Breast epithelium (tissue), 4 donors: Measurements from ENCODE around the gene ANTXR1. TPM values are rescaled to one million over a fixed set of nuclear protein-coding genes. Genes with fewer than 3 reads are reported as not detected.
A peak's percentile ranks its signal among the peaks of the same experiment; 100 is the strongest.

Experiments
- DNase-seq, 2 donors: peaks; one replicate each; pipeline ENCODE4 v3.0.0-alpha.2; 2019; ENCODE audit warnings: low spot score in 2 of 2
- H3K27ac ChIP-seq, 2 donors: fragments of 200-600 bp; sonication (generic) in 1 of 2; one replicate each; pipeline ENCODE4 v1.5.1; 2016 to 2019; ENCODE audit warnings: mild to moderate bottlenecking in 1 of 2
- H3K27me3 ChIP-seq, 2 donors: fragments of 200-600 bp; sonication (generic) in 1 of 2; one replicate each; pipeline versions ENCODE4 v1.5.1 to v1.6.0; 2017 to 2019; ENCODE audit warnings: control low read depth in 1 of 2, mild to moderate bottlenecking in 1 of 2
- H3K36me3 ChIP-seq: fragments of 200-600 bp; one replicate; pipeline ENCODE4 v1.5.1; 2019
- H3K4me1 ChIP-seq, 2 donors: fragments of 200-600 bp; sonication (generic); one replicate each; pipeline ENCODE4 v1.5.1; 2016 to 2019; ENCODE audit warnings: control low read depth in 1 of 2
- H3K4me3 ChIP-seq, 3 donors: fragments of 200-600 bp; sonication (generic); 1 replicate in 2 of 3; 2 replicates in 1 of 3; pipeline ENCODE4 v1.5.1; 2016 to 2019; ENCODE audit warnings: mild to moderate bottlenecking in 3 of 3, moderate library complexity in 2 of 3
- H3K9me3 ChIP-seq, 2 donors: fragments of 200-600 bp; sonication (generic) in 1 of 2; one replicate each; pipeline ENCODE4 v1.5.1; 2016 to 2019; ENCODE audit warnings: control low read depth in 1 of 2
- CTCF ChIP-seq, 3 donors: fragments of 450-650 bp; IDR thresholded peaks; one replicate each; pipeline ENCODE4 v1.5.1; 2016 to 2017; ENCODE audit warnings: antibody characterized with exemption in 3 of 3, mild to moderate bottlenecking in 3 of 3, moderate library complexity in 3 of 3
- POLR2A ChIP-seq: fragments of 450-650 bp; IDR thresholded peaks from one replicate; pipeline ENCODE4 v1.6.1; 2016; ENCODE audit warnings: antibody characterized with exemption, mild to moderate bottlenecking, moderate library complexity
- POLR2AphosphoS5 ChIP-seq, 3 donors: sonication (generic); formaldehyde crosslinking; IDR thresholded peaks; one replicate each; pipeline ENCODE4 v1.6.1; 2017; ENCODE audit warnings: antibody characterized with exemption in 3 of 3
- intact Hi-C: fragments of 100-400 bp; cut with DNase I; formaldehyde crosslinking; loops from one replicate; pipeline ENCODE4 v1.15.1; 2023; ENCODE audit warnings: low total_unique reads
- total RNA-seq, 3 donors: library from RNA; depleted of rRNA; stranded (reverse); fragments of >200 nt; gene quantifications; one replicate each; pipeline ENCODE4 v1.1.0, GENCODE V29; 2016

The ANTXR1 gene
- total RNA-seq, 3 donors from 2014 or later = 52.7 to 72.8 (median 68.8) TPM

DNA sequence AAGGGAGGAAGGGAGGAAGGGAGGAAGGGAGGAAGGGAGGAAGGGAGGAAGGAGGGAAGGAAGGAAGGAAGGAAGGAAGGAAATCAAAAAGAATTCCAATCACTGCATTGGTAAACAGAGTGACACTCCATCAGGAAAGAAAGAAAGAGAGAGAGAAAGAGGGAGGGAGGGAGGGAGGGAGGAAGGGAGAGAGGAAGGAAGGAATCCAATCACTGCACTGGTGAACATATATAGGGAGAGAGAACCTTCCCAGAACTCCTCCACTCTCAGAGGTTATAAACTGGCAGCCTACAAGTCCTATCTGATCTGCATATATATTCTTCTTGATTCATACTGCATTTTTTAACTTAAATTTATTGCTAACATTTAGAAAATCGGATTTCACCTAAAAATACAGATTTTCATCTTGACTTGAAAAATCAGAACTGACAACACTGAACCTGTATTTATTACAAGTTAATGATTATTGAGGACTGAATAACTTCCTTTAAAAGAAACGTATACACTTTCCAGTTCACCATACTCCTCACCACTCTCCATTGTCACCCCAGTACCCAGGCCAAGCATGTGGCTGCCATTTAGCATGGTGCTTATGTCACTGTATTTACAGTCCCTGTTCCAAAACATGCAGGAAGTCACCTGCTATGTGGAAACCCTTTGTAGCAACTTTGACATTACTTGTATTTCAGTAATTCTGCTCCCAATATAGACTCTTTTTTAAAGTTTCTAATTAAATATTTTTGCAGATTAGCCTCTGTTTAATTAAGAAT lies 83.5 kb downstream of the ANTXR1 start:
- DNase-seq = no peak
- Histone ChIP-seq H3K27ac (no peak overlapping the region), H3K4me1 (no peaks in the 10 kb centered on the region), H3K27me3 (no peaks in the 10 kb centered on the region), H3K4me3 (no peak overlapping the region), H3K9me3 (no peaks in the 10 kb centered on the region), H3K36me3 (no peaks in the 10 kb centered on the region)
- intact Hi-C loops = no loop called here
- TF ChIP-seq POLR2A = no peak

GRCh38 chr2:69097148-69097610 lies 84.2 kb downstream of the ANTXR1 start:
- intact Hi-C loops = no loop called here
- TF ChIP-seq CTCF (IDR thresholded peaks at IDR 0.05) = no peak
- peak in 1 of 3 donors; percentile 13 for TF ChIP-seq POLR2AphosphoS5 (IDR thresholded peaks at IDR 0.05)
- H3K27ac ChIP-seq = peak overlapping the region; percentile 8 to 33
- H3K4me3 ChIP-seq = no peak overlapping the region
- no peaks in the 10 kb centered on the region for H3K4me1 ChIP-seq
- no peaks in the 10 kb centered on the region for H3K27me3 ChIP-seq
- H3K36me3 ChIP-seq = no peaks in the 10 kb centered on the region
- DNase-seq = no peak
- no peaks in the 10 kb centered on the region for H3K9me3 ChIP-seq

DNA sequence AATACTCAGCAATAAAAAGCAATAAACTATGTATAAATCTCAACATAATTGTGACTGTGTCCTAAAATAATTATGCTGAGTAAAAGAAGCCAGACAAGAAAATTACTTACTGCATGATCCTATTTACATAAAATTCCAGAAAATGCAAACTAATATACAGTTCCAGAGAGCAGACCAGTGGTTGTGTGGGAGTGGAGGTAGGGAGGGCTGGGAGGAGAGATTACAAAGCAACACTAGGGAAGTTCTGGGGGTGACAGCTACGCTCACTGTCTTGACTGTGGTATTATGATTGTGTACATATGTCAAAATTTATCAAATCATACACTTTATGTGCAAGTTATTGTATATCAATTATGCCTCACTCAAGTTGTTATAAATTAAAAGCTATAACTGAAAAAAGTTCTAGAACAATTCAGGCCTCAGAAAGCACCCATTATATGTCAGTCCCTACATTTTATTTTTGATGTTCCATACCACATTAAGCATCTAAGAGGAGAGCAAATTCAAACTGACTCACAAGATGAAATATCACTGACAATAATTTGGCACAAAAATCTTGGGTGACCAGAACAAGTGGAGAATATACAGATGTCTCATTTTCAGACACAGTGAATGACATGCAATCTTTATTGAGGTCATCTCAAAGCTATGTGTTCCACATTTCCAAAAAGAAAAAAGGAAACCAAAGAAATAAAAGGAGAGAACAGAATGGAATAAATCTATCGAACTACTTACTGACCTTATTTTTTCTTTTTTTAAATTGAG lies 85.1 kb downstream of the ANTXR1 start:
- no peak overlapping the region for H3K4me3 ChIP-seq
- H3K27ac ChIP-seq = peak overlapping the region; percentile 8 to 33
- H3K36me3 ChIP-seq = no peaks in the 10 kb centered on the region
- H3K4me1 ChIP-seq = no peaks in the 10 kb centered on the region
- intact Hi-C loops = no loop called here
- no peaks in the 10 kb centered on the region for H3K9me3 ChIP-seq
- DNase-seq = no peak
- no peaks in the 10 kb centered on the region for H3K27me3 ChIP-seq
- TF ChIP-seq POLR2AphosphoS5 (IDR thresholded peaks at IDR 0.05) = no peak

- Histone ChIP-seq H3K27me3 (no peaks in the 10 kb centered on the region), H3K4me1 (no peaks in the 10 kb centered on the region), H3K4me3 (no peak overlapping the region), H3K9me3 (no peaks in the 10 kb centered on the region), H3K36me3 (no peaks in the 10 kb centered on the region), H3K27ac (peak overlapping the region in 1 of 2 donors; percentile 4)
- DNase-seq = no peak
- TF ChIP-seq POLR2AphosphoS5 (IDR thresholded peaks at IDR 0.05) = no peak
- TF ChIP-seq POLR2A = no peak
- TF ChIP-seq CTCF (IDR thresholded peaks at IDR 0.05) = no peak
- intact Hi-C loops = no loop called here
Measured at GRCh38 chr2:69099541-69099940, 86.6 kb downstream of the ANTXR1 start.

DNA sequence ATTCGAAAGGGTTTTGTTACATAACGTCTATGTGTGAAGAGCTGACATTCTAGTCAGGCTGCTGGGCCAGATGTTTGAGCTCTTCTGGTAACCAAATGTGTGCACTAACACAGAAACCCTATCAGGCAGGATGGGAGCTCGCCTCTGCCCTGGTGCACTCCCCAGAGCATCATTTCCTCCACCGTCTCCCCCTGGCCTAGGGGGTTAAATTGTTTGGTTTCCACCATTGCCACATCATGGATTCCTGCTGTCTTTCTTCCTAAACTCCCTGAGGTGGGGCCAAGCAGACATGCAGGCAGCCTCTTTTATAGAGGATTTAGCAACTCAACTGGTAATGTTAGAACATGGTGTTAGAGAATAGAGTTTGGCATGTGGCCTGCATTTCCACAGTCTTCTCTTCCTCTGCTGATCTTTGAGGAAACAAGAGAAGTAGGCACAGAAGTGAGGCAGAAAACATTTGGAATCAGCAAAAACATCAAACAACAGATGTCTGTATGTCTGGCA lies 87.3 kb downstream of the ANTXR1 start:
- Histone ChIP-seq H3K27me3 (no peaks in the 10 kb centered on the region), H3K4me3 (no peak overlapping the region), H3K9me3 (no peaks in the 10 kb centered on the region), H3K4me1 (no peaks in the 10 kb centered on the region), H3K36me3 (no peaks in the 10 kb centered on the region), H3K27ac (peak overlapping the region in 1 of 2 donors; percentile 4)
- TF ChIP-seq POLR2AphosphoS5 (IDR thresholded peaks at IDR 0.05) (peak in 1 of 3 donors; percentile 44), CTCF (IDR thresholded peaks at IDR 0.05) (no peak)
- intact Hi-C loops = no loop called here
- no peak for DNase-seq
